LHCN-M2 (cell line): ENCODE measurements around the gene SGMS2. TPM values are rescaled to one million over a fixed set of nuclear protein-coding genes. Genes with fewer than 3 reads are reported as not detected.
A peak's percentile ranks its signal among the peaks of the same experiment; 100 is the strongest.
"Not testable (repeated sequence)": the region's sequence is repeated elsewhere in the genome, so short reads cannot be mapped to it uniquely, and the experiment has no call there.

Experiments used
- DNase-seq: peaks from one replicate; pipeline ENCODE4 v3.0.0-alpha.2; 2012; ENCODE audit warnings: low read depth
- total RNA-seq: library from RNA; depleted of rRNA; stranded (reverse); fragments of >200 nt; gene quantifications from 2 replicates; pipeline ENCODE4 v1.2.3, GENCODE V29; 2014

SGMS2 gene
- total RNA-seq, 1 experiment from 2014 or later = 98.9 TPM

- peak; percentile 48 for DNase-seq
Observed at GRCh38 chr4:107863850-107864371, 39.2 kb downstream of the SGMS2 start.

DNA sequence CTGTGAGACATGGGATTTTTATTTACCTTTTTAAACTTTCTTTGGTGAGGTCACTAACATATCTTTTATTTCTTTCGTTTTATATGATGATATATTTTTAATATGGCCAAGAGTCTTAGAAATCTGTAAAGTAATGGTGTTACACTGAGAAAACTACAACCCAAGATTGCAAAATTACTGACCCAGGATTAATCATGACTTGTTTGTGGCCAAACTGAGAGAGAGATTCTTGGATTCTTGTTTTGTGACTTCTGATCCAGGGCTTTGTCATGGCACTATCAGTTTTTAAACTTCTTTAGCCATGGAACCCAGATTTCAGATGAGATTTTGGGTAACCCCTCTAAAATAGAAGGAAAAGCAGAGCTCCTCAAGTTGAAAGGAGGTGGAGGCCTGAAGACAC lies 42.0 kb downstream of the SGMS2 start:
- DNase-seq = no peak

DNA sequence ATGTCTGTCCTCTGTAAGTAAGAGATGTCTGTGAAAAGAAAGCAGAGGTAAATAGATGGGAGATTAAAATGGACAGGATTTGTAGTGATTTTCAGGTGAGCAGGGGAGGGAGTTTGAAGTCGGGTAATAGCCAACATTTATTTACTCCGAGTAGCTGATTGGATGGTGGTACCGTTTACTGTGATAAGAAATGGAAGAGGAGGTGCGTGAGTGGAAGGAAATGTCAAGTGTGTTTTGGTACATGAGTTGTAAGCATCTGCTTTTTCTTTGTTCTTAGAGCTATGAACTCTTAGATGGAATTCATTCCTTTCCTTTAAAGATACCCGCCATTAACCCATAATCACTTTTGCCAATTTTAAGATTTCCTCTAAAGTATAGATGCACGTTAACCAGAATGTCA lies 45.5 kb downstream of the SGMS2 start:
- DNase-seq = no peak

GRCh38 chr4:107870916-107871786 lies 46.4 kb downstream of the SGMS2 start:
- DNase-seq = no peak

DNA sequence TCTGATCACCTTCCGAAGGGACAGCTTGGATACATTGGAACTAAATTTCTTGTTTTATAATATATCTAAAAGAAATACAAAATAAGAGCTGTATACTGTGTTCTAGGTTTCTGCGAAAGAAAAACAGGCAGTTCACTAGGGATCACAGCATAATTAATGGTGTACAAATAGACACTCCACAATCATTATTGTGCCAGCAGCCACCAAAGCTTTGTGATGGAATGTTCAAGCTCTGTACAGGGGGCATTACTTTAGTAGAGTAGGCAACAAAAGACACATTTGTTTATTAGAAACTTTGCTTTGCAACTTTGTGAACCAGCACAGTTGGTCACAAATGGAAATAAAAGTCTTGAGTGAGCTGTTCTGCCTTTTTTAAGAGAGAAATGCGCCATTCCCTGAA lies 49.3 kb downstream of the SGMS2 start:
- no peak for DNase-seq

GRCh38 chr4:107876099-107876498 lies 51.4 kb downstream of the SGMS2 start:
- DNase-seq = peak; percentile 51

- DNase-seq = no peak
Observed at GRCh38 chr4:107877361-107877760, 52.6 kb downstream of the SGMS2 start.

DNA sequence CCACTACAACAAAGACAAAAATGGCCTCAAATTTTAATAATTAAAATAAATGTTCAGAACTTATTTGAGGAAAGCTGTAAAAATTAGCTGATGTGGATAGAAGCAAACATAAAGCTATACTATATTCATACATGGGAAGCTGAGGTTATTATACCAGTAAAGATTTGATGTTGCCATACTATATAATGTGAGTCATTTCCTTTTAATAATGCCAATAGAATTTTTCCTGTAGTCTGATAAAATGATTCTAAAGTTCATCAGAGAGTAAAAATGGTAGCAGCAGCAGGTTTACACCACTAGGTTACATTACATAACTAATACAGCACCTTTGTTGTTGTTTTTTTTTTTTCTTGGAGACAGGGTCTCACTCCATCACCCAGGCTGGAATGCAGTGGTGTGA lies 61.1 kb downstream of the SGMS2 start:
- DNase-seq = no peak

- DNase-seq = peak; percentile 45
Observed at GRCh38 chr4:107888237-107888636, 63.5 kb downstream of the SGMS2 start.

DNA sequence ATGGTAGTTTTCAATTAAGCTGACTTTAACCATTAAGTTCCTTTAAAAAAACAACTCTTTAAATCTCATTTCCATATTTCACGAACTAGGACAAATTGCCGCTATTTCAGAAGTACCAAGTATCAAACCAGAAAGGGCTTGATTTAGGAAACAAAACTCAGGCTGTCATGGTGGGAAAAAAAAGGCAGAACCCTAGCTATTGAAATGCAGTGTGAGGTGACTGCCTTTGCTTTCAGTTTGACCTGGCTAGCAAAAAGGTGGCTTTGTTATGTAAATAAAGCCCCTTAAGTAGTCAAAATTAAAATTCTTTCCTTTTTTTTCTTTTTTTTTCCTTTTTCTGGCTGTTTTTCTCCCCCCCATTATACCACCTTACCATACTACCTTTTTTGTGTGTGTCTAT lies 66.0 kb downstream of the SGMS2 start:
- DNase-seq = no peak

- DNase-seq = no peak
Observed at GRCh38 chr4:107891299-107891698, 66.6 kb downstream of the SGMS2 start.

DNA sequence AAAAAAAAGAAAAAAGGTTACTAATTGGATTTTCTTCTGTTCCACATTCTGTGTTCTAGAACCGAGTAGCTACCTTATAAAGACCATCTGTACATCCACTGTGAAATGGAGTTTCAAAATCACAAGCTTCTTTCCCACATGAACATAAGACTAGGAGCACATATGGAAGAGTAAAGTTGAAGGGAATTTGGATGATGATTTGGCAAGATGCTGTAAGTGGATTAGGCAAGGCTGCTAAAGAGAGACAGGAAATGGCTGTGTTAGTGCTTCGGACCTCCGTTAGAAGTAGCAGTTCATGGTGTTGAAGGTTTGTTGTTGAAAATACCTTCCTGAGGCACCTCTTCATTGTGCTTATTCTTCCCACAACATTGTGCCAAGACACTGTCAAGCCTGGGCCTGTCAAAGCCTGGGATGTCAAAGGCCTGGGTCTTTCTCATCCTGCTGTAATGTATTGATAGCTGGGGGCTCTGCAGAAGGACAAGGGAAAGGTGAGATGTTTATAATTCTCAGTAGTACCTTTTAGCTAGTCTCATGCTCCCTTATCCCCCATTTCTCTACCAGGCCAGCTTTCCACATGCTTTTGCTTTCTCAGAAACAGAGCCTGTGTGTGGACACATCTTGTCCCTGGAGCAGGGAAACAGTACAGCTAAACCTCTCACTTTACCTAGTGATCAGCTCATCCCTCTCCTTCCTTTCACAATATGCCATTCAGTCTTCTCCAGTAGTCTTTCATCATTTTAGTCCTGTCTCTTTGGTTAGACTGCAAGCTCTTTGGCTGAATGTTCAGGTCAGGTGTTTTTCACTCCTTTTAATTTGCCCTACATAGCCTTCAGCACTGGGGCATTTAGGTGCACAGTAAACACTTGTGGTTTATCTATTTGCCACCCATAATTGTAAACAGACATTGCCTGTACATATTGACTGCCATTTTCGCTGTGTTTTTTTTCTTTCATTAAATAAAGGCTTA lies 68.7 kb downstream of the SGMS2 start:
- no peak for DNase-seq

GRCh38 chr4:107894138-107894603 lies 69.4 kb downstream of the SGMS2 start:
- no peak for DNase-seq

DNA sequence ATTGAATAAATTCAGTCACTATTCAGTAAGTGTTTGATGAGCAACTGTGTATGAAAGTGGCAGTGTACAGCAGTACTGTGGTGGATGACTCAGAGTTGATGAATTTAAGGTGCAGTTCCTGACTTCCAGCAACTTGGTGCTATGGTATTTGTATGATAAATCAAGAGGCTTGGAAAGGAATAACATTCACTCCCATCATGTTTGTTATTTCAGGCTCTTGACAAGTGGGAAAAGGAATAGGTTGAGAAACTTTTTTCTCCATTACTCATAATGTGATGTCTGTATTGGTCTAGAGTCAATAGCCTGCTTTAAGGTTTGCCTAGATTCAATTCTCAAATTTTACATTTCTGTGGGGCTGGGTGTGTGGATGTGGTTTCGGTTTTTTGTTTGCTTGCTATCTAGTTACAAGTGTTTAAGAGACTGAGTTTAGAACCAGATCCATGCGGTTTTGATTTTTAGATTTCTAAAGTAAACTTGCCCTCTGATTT lies 71.5 kb downstream of the SGMS2 start:
- peak; percentile 99 for DNase-seq

DNA sequence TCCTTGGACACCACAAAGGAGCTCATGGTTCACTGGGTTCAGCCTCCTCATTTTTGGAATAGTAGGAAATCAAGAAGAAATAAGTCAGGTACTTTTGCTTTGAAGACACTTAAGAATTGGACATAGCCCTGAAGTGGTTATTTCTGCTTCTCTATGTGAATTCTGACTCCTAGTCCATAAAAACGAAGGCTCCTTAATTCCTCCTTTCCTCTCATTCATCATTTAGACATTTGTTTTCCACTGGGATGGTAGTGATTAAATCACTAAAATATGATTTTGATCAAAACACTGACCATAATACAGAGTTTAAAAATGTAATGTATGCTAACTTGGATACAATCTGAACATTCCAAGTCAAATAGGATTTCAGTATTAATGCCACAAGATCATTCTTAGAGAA lies 71.9 kb downstream of the SGMS2 start:
- DNase-seq = no peak

- DNase-seq = peak; percentile 26
Observed at GRCh38 chr4:107897823-107898222, 73.1 kb downstream of the SGMS2 start.

DNA sequence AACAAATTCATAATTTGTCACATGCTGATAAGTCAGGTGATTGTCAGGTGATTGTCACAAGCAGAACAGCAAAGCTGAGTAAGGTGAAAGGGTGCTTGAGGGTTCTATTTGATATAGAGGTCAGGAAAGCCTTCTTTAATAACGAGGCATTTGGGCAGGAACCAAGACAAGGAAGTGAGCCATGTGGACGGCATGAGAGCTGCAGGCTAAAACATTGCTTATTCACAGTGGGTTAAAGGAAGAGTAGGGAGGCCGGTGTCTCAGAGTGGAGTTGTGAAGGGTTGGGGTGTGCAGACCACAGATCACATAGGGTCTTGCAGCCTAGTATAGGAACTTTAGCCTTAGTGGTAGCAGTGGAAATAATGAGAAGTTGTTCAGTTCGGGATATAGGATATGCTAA lies 75.3 kb downstream of the SGMS2 start:
- no peak for DNase-seq

- no peak for DNase-seq
Observed at GRCh38 chr4:107900508-107900907, 75.8 kb downstream of the SGMS2 start.

DNA sequence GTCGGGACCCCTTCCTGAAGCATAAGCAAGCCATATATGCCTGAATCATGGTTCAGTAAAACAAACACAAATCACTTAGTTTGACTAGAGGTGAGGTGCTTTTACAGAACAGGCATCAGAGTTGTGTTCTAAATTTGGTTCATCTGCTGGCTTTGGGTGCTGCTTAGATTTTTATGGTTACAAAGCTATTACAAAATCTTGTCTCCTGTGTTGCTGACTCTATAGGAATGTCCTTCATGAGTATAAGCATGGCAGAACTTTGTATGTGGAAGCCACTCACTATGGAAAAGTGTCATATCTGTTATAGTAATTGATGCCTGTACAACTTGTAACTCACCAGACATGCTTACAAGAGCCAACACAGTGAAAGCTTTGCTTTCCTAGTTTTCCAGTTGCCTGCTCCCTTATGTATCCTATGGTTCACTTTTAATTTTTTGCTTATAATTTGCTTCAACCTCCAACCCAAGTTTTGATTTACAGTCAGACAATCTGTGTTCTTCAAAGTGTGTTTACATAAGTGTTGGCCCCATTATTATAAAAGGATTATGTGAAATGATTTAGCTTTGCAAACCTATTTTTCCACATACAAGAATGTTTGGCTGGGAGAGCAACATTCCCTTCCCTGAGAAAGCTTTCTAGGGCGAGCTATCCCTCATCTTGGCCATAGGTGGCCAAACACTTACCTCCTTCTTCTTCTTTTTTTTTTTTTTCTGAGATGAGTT lies 76.6 kb downstream of the SGMS2 start:
- DNase-seq = no peak

- DNase-seq = no peak
Observed at GRCh38 chr4:107902715-107903114, 78.0 kb downstream of the SGMS2 start.

GRCh38 chr4:107905082-107905481 lies 80.3 kb downstream of the SGMS2 start:
- DNase-seq = not testable (repeated sequence)
